C4-2B (cell line): ENCODE results near the gene LRRK2.

ENCODE experiments used
- ZFX ChIP-seq: fragments of 450-650 bp; IDR thresholded peaks from 2 replicates; pipeline ENCODE4 v1.6.1; 2017
- TF ChIP-seq, protein P1 (sequence below): fragments of 450-650 bp; conservative IDR thresholded peaks from 2 replicates; pipeline ENCODE4 v1.5.1; 2017; ENCODE audit warnings: mild to moderate bottlenecking

DNA sequence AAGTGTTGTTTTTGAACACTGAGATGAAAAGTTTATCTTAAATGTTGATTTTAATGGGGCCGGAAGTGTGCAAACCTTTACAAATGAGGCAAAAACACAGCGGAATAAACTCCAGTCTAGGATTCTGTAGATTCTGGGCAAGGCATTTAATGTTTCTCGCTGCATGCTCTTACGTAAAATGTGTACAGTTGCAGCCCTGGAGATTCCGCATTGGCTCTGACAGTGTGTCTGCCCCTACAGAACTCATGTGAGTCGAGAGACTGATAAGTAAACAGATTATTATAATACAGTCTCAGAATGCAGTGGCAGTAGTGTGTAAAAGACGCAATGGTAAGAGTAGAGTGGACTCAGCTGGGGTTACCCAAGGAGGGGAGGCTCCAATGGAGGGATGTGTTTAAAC is 33.6 kb downstream of the LRRK2 start:
- TF ChIP-seq, protein P1, sequence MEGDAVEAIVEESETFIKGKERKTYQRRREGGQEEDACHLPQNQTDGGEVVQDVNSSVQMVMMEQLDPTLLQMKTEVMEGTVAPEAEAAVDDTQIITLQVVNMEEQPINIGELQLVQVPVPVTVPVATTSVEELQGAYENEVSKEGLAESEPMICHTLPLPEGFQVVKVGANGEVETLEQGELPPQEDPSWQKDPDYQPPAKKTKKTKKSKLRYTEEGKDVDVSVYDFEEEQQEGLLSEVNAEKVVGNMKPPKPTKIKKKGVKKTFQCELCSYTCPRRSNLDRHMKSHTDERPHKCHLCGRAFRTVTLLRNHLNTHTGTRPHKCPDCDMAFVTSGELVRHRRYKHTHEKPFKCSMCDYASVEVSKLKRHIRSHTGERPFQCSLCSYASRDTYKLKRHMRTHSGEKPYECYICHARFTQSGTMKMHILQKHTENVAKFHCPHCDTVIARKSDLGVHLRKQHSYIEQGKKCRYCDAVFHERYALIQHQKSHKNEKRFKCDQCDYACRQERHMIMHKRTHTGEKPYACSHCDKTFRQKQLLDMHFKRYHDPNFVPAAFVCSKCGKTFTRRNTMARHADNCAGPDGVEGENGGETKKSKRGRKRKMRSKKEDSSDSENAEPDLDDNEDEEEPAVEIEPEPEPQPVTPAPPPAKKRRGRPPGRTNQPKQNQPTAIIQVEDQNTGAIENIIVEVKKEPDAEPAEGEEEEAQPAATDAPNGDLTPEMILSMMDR: no peak
- no peak for TF ChIP-seq ZFX
